OCI-LY1 (cell line): ENCODE results near the gene HEYL.

ENCODE experiments used
- H2AFZ ChIP-seq: fragments of 200-600 bp; sonication (generic), shearing (Covaris generic); 2 replicates; pipeline ENCODE4 v1.6.0; 2014; ENCODE audit warnings: antibody characterized with exemption, mild to moderate bottlenecking, low read length
- H3F3A ChIP-seq: fragments of 200-600 bp; sonication (generic), shearing (Covaris generic); 2 replicates; pipeline ENCODE4 v1.6.0; 2014; ENCODE audit warnings: mild to moderate bottlenecking, antibody characterized with exemption, low read length, moderate library complexity; ENCODE audit not compliant: insufficient read depth
- H3K27ac ChIP-seq: fragments of 200-600 bp; sonication (generic); 2 replicates; pipeline ENCODE4 v1.5.1; 2014; ENCODE audit warnings: low read length, mixed run types, mild to moderate bottlenecking, low read depth; ENCODE audit not compliant: poor library complexity, severe bottlenecking
- H3K27me3 ChIP-seq: fragments of 200-600 bp; sonication (generic); 2 replicates; pipeline ENCODE4 v1.6.0; 2014; ENCODE audit warnings: antibody characterized with exemption, mild to moderate bottlenecking, low read length, moderate library complexity; ENCODE audit not compliant: insufficient read depth
- H3K36me3 ChIP-seq: fragments of 200-600 bp; sonication (generic); 2 replicates; pipeline ENCODE4 v1.6.1; 2014; ENCODE audit warnings: mild to moderate bottlenecking, antibody characterized with exemption, low read length, moderate library complexity, mixed read lengths; ENCODE audit not compliant: insufficient read depth
- H3K4me1 ChIP-seq: fragments of 200-600 bp; sonication (generic); 2 replicates; pipeline ENCODE4 v1.5.1; 2014; ENCODE audit warnings: mild to moderate bottlenecking, low read length, moderate library complexity; ENCODE audit not compliant: insufficient read depth, severe bottlenecking
- H3K4me2 ChIP-seq: fragments of 200-600 bp; sonication (generic), shearing (Covaris generic); 2 replicates; pipeline ENCODE4 v1.6.1; 2014; ENCODE audit warnings: low read length
- H3K4me3 ChIP-seq: fragments of 200-600 bp; sonication (generic); 2 replicates; pipeline ENCODE4 v1.5.1; 2014; ENCODE audit warnings: low read length, low read depth, mild to moderate bottlenecking, mixed read lengths; ENCODE audit not compliant: poor library complexity, severe bottlenecking
- H3K79me2 ChIP-seq: fragments of 200-600 bp; shearing (Covaris generic); 2 replicates; pipeline ENCODE4 v1.6.1; 2016; ENCODE audit warnings: mixed run types, low read length, mixed read lengths; ENCODE audit not compliant: insufficient read depth
- H3K9ac ChIP-seq: fragments of 200-600 bp; sonication (generic), shearing (Covaris generic); 2 replicates; pipeline ENCODE4 v1.6.1; 2014; ENCODE audit warnings: mild to moderate bottlenecking, low read length, mixed read lengths
- H3K9me2 ChIP-seq: fragments of 200-600 bp; sonication (generic), shearing (Covaris generic); 2 replicates; pipeline ENCODE4 v1.6.1; 2014; ENCODE audit warnings: low read depth, mild to moderate bottlenecking, low read length, mixed read lengths
- H3K9me3 ChIP-seq: fragments of 200-600 bp; shearing (Covaris generic); 2 replicates; pipeline ENCODE4 v1.6.1; 2014; ENCODE audit warnings: low read length, mixed read lengths
- H4K20me1 ChIP-seq: fragments of 200-600 bp; sonication (generic), shearing (Covaris generic); 2 replicates; pipeline ENCODE4 v1.6.0; 2016; ENCODE audit warnings: mild to moderate bottlenecking, low read length; ENCODE audit not compliant: insufficient read depth
- CTCF ChIP-seq: fragments of 200-600 bp; sonication (generic), shearing (Covaris generic); IDR thresholded peaks from 2 replicates; pipeline ENCODE4 v1.5.1; 2017; ENCODE audit warnings: mild to moderate bottlenecking, antibody characterized with exemption, low read length, moderate library complexity, mixed read lengths
- EZH2 ChIP-seq: fragments of 200-600 bp; sonication (generic), shearing (Covaris generic); IDR thresholded peaks from 2 replicates; pipeline ENCODE4 v1.8.0; 2017; ENCODE audit warnings: borderline replicate concordance, mixed run types, mild to moderate bottlenecking, antibody characterized with exemption, low read length, moderate library complexity, mixed read lengths

The HEYL gene

DNA sequence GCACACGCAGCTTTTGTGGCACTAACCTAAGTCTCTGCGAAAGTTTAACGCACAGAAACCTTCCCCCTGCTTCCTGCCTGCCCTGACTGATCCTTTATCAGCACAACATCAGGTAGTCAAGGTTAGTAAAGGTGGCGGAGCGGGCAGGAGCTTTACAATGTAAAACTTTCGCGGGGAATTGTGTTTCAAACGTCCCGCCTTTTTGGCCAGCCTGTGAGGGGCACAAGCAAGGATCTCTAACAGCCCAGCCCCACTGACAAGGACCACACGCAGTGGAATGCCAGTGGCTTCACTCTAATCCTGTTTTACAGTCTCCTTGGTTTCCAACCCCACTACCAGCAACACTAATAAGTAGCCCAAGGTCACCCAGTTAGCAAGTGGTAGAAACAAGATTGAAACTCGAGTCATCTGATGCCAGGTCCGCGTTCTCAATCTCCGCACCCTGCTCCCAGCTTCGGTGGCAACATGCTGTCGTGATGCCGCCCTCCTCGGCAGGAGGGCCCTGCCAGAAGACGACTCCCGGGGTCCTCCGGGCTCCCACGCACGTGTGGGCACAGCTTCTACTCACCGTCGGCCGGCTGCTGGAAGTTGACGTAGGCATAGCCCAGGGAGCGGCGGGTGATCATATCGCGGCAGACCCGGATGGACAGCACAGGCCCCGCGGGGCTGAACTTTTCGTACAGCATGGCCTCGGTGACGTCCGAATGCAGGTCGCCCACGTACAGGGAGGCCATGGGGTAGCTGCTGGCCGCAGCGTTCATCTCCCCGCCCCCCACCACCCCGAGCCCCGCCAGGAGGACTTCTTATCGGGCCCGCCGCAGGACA lies 64.0 kb downstream of the HEYL start:
- Histone ChIP-seq H3K36me3 (peaks cover 51% of the 10 kb centered on the region), H3K4me1 (peaks cover 26% of the 10 kb centered on the region), H3K4me3 (peak overlapping the region; percentile 85), H2AFZ (no peak overlapping the region), H3F3A (no peaks in the 10 kb centered on the region), H3K79me2 (peaks cover 43% of the 10 kb centered on the region), H4K20me1 (no peaks in the 10 kb centered on the region), H3K4me2 (peak overlapping the region; percentile 88), H3K9me2 (no peaks in the 10 kb centered on the region), H3K27ac (peak overlapping the region; percentile 29), H3K9me3 (no peaks in the 10 kb centered on the region), H3K9ac (peak overlapping the region; percentile 80), H3K27me3 (no peaks in the 10 kb centered on the region)
- TF ChIP-seq CTCF (no peak), EZH2 (no peak)

- Histone ChIP-seq H3K36me3 (peaks cover 59% of the 10 kb centered on the region), H3K4me1 (peaks cover 26% of the 10 kb centered on the region), H3F3A (no peaks in the 10 kb centered on the region), H3K4me2 (peak overlapping the region; percentile 88), H3K4me3 (peak overlapping the region; percentile 85), H3K27me3 (no peaks in the 10 kb centered on the region), H2AFZ (no peak overlapping the region), H3K9me3 (no peaks in the 10 kb centered on the region), H4K20me1 (no peaks in the 10 kb centered on the region), H3K9ac (peak overlapping the region; percentile 80), H3K9me2 (no peaks in the 10 kb centered on the region), H3K27ac (no peak overlapping the region), H3K79me2 (peaks cover 43% of the 10 kb centered on the region)
- TF ChIP-seq CTCF = no peak
- TF ChIP-seq EZH2 = no peak
Observed at GRCh38 chr1:39574646-39575045, 64.8 kb downstream of the HEYL start.
